Vagina (tissue), 2 donors: ENCODE measurements around the gene AUH.

ENCODE experiments used
- POLR2A ChIP-seq, 2 donors: fragments of 450-650 bp; IDR thresholded peaks; one replicate each; pipeline ENCODE4 v1.6.1; 2017; ENCODE audit warnings: antibody characterized with exemption in 2 of 2, mild to moderate bottlenecking in 2 of 2, moderate library complexity in 2 of 2
- POLR2AphosphoS5 ChIP-seq, 2 donors: sonication (generic); formaldehyde crosslinking; IDR thresholded peaks; one replicate each; pipeline ENCODE4 v1.9.0; 2017; ENCODE audit warnings: antibody characterized with exemption in 2 of 2, mild to moderate bottlenecking in 2 of 2, low read depth in 1 of 2; ENCODE audit not compliant: insufficient read depth in 1 of 2
- TF ChIP-seq, protein P1 (sequence below), 3 experiments: fragments of 450-650 bp in 2 of 3; fragments of 200-600 bp in 1 of 3; sonication (generic) in 1 of 3; IDR thresholded peaks; one replicate each; pipeline ENCODE4 v1.5.1; 2017 to 2019; ENCODE audit warnings: antibody characterized with exemption in 3 of 3, mild to moderate bottlenecking in 2 of 3, moderate library complexity in 2 of 3

DNA sequence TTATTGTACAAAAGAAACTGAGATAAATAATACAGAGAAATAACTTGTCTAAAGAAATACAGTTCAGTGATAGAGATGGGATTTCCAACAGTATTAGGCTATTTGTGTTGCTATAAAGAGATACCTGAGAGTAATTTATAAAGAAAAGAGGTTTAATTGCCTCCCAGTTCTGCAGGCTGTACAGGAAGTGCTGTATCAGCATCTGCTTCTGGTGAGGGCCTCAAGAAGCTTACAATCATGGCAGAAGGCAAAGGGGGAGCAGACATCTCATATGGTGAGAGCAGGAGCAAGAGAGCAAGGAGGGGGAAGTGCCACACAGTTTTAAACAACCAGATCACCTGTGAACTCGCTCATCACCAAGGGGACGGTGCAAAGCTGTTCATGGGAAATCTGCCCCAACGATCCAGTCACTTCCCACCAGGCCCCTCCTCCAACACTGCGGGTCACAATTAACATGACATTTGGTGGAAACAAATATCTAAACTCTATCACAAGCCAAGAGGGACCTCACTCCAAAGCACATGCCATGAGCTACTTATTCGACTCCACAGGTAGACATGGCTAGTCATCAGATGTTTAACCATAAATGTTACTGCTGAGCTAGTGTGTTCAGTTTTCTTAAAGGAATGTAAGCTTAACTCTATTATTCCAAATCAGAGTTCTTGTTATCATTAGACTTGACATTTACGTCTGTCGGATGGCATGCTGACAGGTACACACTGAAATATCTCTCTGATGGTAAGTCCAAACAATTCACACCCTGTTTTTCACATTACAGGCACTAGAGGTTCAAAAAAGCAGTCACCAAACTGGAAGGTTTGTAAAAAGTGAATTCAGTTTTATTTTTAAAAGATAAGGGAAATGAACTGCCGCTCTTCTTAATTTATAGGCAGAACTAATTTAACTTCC is 82.2 kb downstream of the AUH start:
- TF ChIP-seq, protein P1, sequence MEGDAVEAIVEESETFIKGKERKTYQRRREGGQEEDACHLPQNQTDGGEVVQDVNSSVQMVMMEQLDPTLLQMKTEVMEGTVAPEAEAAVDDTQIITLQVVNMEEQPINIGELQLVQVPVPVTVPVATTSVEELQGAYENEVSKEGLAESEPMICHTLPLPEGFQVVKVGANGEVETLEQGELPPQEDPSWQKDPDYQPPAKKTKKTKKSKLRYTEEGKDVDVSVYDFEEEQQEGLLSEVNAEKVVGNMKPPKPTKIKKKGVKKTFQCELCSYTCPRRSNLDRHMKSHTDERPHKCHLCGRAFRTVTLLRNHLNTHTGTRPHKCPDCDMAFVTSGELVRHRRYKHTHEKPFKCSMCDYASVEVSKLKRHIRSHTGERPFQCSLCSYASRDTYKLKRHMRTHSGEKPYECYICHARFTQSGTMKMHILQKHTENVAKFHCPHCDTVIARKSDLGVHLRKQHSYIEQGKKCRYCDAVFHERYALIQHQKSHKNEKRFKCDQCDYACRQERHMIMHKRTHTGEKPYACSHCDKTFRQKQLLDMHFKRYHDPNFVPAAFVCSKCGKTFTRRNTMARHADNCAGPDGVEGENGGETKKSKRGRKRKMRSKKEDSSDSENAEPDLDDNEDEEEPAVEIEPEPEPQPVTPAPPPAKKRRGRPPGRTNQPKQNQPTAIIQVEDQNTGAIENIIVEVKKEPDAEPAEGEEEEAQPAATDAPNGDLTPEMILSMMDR (IDR thresholded peaks at IDR 0.05) = no peak
- TF ChIP-seq POLR2A (IDR thresholded peaks at IDR 0.05) (no peak), POLR2AphosphoS5 (IDR thresholded peaks at IDR 0.05; ENCODE audit: insufficient read depth in 1 of 2, low read depth in 1 of 2) (no peak)
